Endothelial cell of umbilical vein (primary cell): ENCODE data around the gene AFDN. TPM values are rescaled to one million over a fixed set of nuclear protein-coding genes. Genes with fewer than 3 reads are reported as not detected.

Experiments used
- BruUV-seq: library from RNA; stranded (reverse); fragments of 400-500 nt; replicated peaks from 2 replicates; lab custom pipeline; 2021; lab: Mats Ljungman, UMichigan
- CTCF ChIA-PET: fragments of 300-600, 350-600 bp; sonication (Branson Sonifier 250); formaldehyde crosslinking; loops from one replicate; lab custom pipeline; 2021; ENCODE audit warnings: antibody characterized with exemption, inconsistent platforms; lab: Charles Lee
- POLR2A ChIA-PET: fragments of 300-600, 350-600 bp; sonication (Branson Sonifier 250); formaldehyde crosslinking; loops from one replicate; lab custom pipeline; 2021; ENCODE audit warnings: antibody characterized with exemption, inconsistent platforms; lab: Charles Lee
- DNase-seq: peaks from one replicate; pipeline ENCODE4 v3.0.0-alpha.2; 2011; ENCODE audit warnings: low read depth, low spot score
- FAIRE-seq: peaks from 2 replicates; lab custom pipeline; 2011; peaks lifted over from hg19 to GRCh38; lab: Jason Lieb, UNC
- H2AFZ ChIP-seq: 2 replicates; pipeline ENCODE4 v1.6.0; 2012; ENCODE audit warnings: low read depth, low read length, control low read depth, inconsistent platforms
- H3K27ac ChIP-seq: 2 replicates; pipeline ENCODE4 v1.5.1; 2011; ENCODE audit warnings: low read depth, mild to moderate bottlenecking, control low read depth, low read length, moderate library complexity; ENCODE audit not compliant: insufficient read depth
- H3K27me3 ChIP-seq, 2 experiments: 2 replicates each; pipeline versions ENCODE4 v1.6.0 to v1.6.1; 2011; ENCODE audit warnings: low read length in 2 of 2, mixed read lengths in 1 of 2; ENCODE audit not compliant: control insufficient read depth in 2 of 2, insufficient read depth in 2 of 2
- H3K36me3 ChIP-seq, 2 experiments: 2 replicates in 1 of 2; 3 replicates in 1 of 2; pipeline ENCODE4 v1.5.1; 2011; ENCODE audit warnings: low read length in 2 of 2, mild to moderate bottlenecking in 1 of 2, moderate library complexity in 1 of 2; ENCODE audit not compliant: control insufficient read depth in 2 of 2, insufficient read depth in 2 of 2; ENCODE audit errors: extremely low read depth in 1 of 2
- H3K4me1 ChIP-seq: 3 replicates; pipeline ENCODE4 v1.5.1; 2011; ENCODE audit warnings: mild to moderate bottlenecking, low read length; ENCODE audit not compliant: control insufficient read depth, insufficient read depth; ENCODE audit errors: extremely low read depth
- H3K4me2 ChIP-seq: 2 replicates; pipeline ENCODE4 v1.6.1; 2011; ENCODE audit warnings: low read length, control low read depth, mixed read lengths; ENCODE audit not compliant: insufficient read depth
- H3K4me3 ChIP-seq, 3 experiments: fragments of 200-600 bp in 1 of 3; sonication (generic), shearing (Covaris generic) in 1 of 3; replicated peaks in 1 of 3; 2 replicates each; pipeline ENCODE4 v1.5.1; 2011 to 2016; ENCODE audit warnings: control low read depth in 3 of 3, low read length in 3 of 3, mild to moderate bottlenecking in 2 of 3, inconsistent platforms in 1 of 3, low read depth in 1 of 3, moderate library complexity in 1 of 3; ENCODE audit not compliant: insufficient read depth in 1 of 3
- H3K79me2 ChIP-seq: 2 replicates; pipeline ENCODE4 v1.6.0; 2012; ENCODE audit warnings: low read length, inconsistent platforms; ENCODE audit not compliant: control insufficient read depth, insufficient read depth
- H3K9ac ChIP-seq: replicated peaks from 2 replicates; pipeline ENCODE3; 2011; ENCODE audit warnings: low read length, control low read depth; ENCODE audit not compliant: insufficient read depth; ENCODE audit errors: extremely low read depth
- H3K9me1 ChIP-seq: replicated peaks from 3 replicates; pipeline ENCODE4 v1.6.0; 2011; ENCODE audit warnings: mild to moderate bottlenecking, low read length; ENCODE audit not compliant: control insufficient read depth, insufficient read depth; ENCODE audit errors: extremely low read depth
- H3K9me3 ChIP-seq: replicated peaks from 2 replicates; pipeline ENCODE4 v1.5.1; 2012; ENCODE audit warnings: low read length, inconsistent platforms; ENCODE audit not compliant: control insufficient read depth, insufficient read depth
- H4K20me1 ChIP-seq: replicated peaks from 2 replicates; pipeline ENCODE3; 2011; ENCODE audit warnings: mild to moderate bottlenecking, low read length; ENCODE audit not compliant: control insufficient read depth, insufficient read depth; ENCODE audit errors: extremely low read depth
- EZH2 ChIP-seq: IDR thresholded peaks from 2 replicates; pipeline ENCODE4 v1.6.1; 2012; ENCODE audit warnings: borderline replicate concordance, low read depth, mild to moderate bottlenecking, moderate library complexity, low read length, inconsistent platforms; ENCODE audit not compliant: severe bottlenecking
- FOS ChIP-seq: IDR thresholded peaks from 2 replicates; pipeline ENCODE4 v1.6.1; 2011; ENCODE audit warnings: mild to moderate bottlenecking, low read length, moderate library complexity, borderline replicate concordance; ENCODE audit not compliant: insufficient read depth
- GATA2 ChIP-seq: IDR thresholded peaks from 2 replicates; pipeline ENCODE4 v1.7.0; 2011; ENCODE audit warnings: low read depth, mild to moderate bottlenecking, moderate library complexity, mixed read lengths, low read length; ENCODE audit not compliant: insufficient read length, insufficient read depth
- JUN ChIP-seq: IDR thresholded peaks from 2 replicates; pipeline ENCODE4 v1.6.1; 2011; ENCODE audit warnings: borderline replicate concordance, low read depth; ENCODE audit not compliant: insufficient read length, insufficient read depth
- MYC ChIP-seq: IDR thresholded peaks from one replicate; pipeline ENCODE4 v1.6.1; 2011; ENCODE audit warnings: mild to moderate bottlenecking, low read depth, low read length
- POLR2A ChIP-seq: IDR thresholded peaks from 2 replicates; pipeline ENCODE4 v1.6.1; 2012; ENCODE audit warnings: low read depth, mild to moderate bottlenecking, control low read depth, low read length
- POLR2AphosphoS5 ChIP-seq: IDR thresholded peaks from 2 replicates; pipeline ENCODE4 v1.6.1; 2012; ENCODE audit warnings: low read depth, mild to moderate bottlenecking, control low read depth, low read length, moderate library complexity; ENCODE audit not compliant: insufficient read depth
- dilution Hi-C: fragments of 300-500 bp; cut with MboI; formaldehyde crosslinking; loops from one replicate; pipeline ENCODE4 v1.15.0; 2019; ENCODE audit warnings: low sequenced_read_pairs; ENCODE audit not compliant: extremely low pct_ligation_motif_present
- intact Hi-C: fragments of 100-400 bp; cut with micrococcal nuclease; formaldehyde crosslinking; loops from one replicate; pipeline ENCODE4 v1.10.0; 2022
- polyA plus RNA-seq, 4 experiments: library from polyadenylated mRNA; depleted of rRNA in 3 of 4; stranded (reverse) in 3 of 4; unstranded in 1 of 4; fragments of >200 nt; gene quantifications; 2 replicates each; pipeline versions ENCODE4 v1.2.1 to v1.2.3, GENCODE V29; 2011 to 2012; ENCODE audit warnings: missing spikeins in 1 of 4
- total RNA-seq: library from RNA; stranded (reverse); gene quantifications from 2 replicates; pipeline ENCODE4 v1.2.3, GENCODE V29; 2021
- TF ChIP-seq, protein P1 (sequence below), 2 donors: IDR thresholded peaks; 1 replicate in 1 of 2; 2 replicates in 1 of 2; pipeline ENCODE4 v1.5.1; 2011; ENCODE audit warnings: low read length in 2 of 2, mild to moderate bottlenecking in 2 of 2, moderate library complexity in 2 of 2, control low read depth in 1 of 2, inconsistent platforms in 1 of 2, low read depth in 1 of 2; ENCODE audit not compliant: insufficient read depth in 1 of 2; ENCODE audit errors: extremely low read depth in 1 of 2
- TF ChIP-seq, protein P2 (sequence below): IDR thresholded peaks from 2 replicates; pipeline ENCODE4 v1.6.1; 2011; ENCODE audit not compliant: insufficient read depth, insufficient read length

The AFDN gene
- total and polyA plus RNA-seq, 2 donors (not counting 3 experiments of a cell fraction or from before 2014, with no cell fraction given): 31.0 to 134 TPM

DNA sequence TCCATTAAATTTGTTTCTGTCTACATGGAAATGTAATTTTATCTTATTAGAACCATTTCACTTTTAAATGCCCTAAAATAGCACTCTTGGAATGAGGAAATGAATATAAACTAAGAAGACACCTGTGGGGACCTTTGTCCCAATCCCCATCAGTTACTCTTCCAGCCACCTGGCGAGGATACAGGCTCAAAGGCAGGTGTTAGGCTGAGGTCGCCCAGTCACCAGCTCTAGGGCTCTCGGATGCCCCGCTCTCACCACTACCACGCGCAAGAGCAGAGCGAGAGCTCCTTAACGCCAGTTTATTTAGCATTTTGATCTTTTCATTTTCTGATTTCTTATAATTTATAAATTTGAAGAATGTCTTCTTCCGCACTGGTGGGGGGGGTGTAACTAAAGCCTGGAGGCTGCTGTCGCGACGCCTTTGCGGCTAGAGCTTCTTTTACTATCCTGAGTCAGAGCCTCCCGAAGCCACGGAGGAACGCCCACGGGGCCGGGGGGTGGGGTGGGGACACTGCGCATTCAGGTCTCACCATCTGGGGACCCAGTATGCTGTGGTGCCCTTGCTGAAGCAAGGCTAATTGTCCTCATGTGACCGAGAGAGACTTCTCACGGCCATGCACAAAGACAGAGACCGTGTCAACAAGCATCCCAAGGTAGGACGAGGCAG lies 38.7 kb upstream of the AFDN start:
- no peak for TF ChIP-seq POLR2A
- TF ChIP-seq, protein P1, sequence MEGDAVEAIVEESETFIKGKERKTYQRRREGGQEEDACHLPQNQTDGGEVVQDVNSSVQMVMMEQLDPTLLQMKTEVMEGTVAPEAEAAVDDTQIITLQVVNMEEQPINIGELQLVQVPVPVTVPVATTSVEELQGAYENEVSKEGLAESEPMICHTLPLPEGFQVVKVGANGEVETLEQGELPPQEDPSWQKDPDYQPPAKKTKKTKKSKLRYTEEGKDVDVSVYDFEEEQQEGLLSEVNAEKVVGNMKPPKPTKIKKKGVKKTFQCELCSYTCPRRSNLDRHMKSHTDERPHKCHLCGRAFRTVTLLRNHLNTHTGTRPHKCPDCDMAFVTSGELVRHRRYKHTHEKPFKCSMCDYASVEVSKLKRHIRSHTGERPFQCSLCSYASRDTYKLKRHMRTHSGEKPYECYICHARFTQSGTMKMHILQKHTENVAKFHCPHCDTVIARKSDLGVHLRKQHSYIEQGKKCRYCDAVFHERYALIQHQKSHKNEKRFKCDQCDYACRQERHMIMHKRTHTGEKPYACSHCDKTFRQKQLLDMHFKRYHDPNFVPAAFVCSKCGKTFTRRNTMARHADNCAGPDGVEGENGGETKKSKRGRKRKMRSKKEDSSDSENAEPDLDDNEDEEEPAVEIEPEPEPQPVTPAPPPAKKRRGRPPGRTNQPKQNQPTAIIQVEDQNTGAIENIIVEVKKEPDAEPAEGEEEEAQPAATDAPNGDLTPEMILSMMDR (IDR thresholded peaks at IDR 0.05; ENCODE audit: extremely low read depth in 1 of 2, insufficient read depth in 1 of 2, low read depth in 1 of 2, low read length in 2 of 2): no peak
- no peak for TF ChIP-seq FOS
- no peak for TF ChIP-seq POLR2AphosphoS5
- TF ChIP-seq GATA2: no peak
- no peak for TF ChIP-seq MYC
- TF ChIP-seq JUN: no peak
- TF ChIP-seq, protein P2, sequence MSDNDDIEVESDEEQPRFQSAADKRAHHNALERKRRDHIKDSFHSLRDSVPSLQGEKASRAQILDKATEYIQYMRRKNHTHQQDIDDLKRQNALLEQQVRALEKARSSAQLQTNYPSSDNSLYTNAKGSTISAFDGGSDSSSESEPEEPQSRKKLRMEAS: no peak
- TF ChIP-seq EZH2: no peak
- ChIA-PET POLR2A (no interaction called here), CTCF (no interaction called here)
- H3K79me2 ChIP-seq: no peaks in the 10 kb centered on the region
- no peaks in the 10 kb centered on the region for H4K20me1 ChIP-seq
- no peaks in the 10 kb centered on the region for H3K9me1 ChIP-seq
- no TSS peak for BruUV-seq
- dilution Hi-C loops: no loop called here
- H3K4me3 ChIP-seq: no peak overlapping the region
- FAIRE-seq (no peak), DNase-seq (no peak)
- intact Hi-C loops: no loop called here
- H3K4me1 ChIP-seq: no peaks in the 10 kb centered on the region
- no peaks in the 10 kb centered on the region for H3K27me3 ChIP-seq
- no peak overlapping the region for H3K4me2 ChIP-seq
- H3K36me3 ChIP-seq: no peaks in the 10 kb centered on the region
- H3K27ac ChIP-seq: no peak overlapping the region
- no peaks in the 10 kb centered on the region for H3K9me3 ChIP-seq
- no peak overlapping the region for H3K9ac ChIP-seq
- H2AFZ ChIP-seq: no peak overlapping the region
